Epithelial cell of proximal tubule (primary cell): ENCODE data around the gene SPRING1. TPM values are rescaled to one million over a fixed set of nuclear protein-coding genes. Genes with fewer than 3 reads are reported as not detected.

Source experiments
- DNase-seq: peaks from one replicate; pipeline ENCODE4 v3.0.0-alpha.2; 2011; ENCODE audit warnings: low read depth
- H3K4me3 ChIP-seq: 2 replicates; pipeline ENCODE4 v1.5.1; 2011; ENCODE audit warnings: low read depth, mild to moderate bottlenecking, low read length
- total RNA-seq: library from RNA; depleted of rRNA; stranded (reverse); fragments of >200 nt; gene quantifications from 2 replicates; pipeline ENCODE4 v1.2.3, GENCODE V29; 2015
- TF ChIP-seq, protein P1 (sequence below): conservative IDR thresholded peaks from 2 replicates; pipeline ENCODE4 v1.5.1; 2012; ENCODE audit warnings: low read depth, mild to moderate bottlenecking, low read length

SPRING1 gene
- total RNA-seq, 1 donor from 2014 or later = 49.9 TPM

DNA sequence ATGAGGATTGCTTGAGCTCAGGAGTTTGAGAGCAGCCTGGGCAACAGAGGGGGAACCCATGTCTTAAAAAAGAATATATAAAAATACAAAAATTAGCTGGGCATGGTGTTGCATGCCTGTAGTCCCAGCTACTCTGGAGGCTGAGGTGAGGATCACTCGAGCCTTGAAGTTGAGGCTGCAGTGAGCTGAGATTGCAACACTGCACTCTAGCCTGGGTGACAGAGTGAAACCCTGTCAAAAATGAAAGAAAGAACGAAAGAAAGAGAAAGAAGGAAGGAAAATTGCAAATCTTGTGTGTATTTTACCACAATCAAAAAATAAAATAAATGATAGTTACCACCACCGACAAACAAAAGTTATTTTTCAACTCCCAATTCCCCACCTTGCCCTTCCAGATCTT lies 45.3 kb downstream of the SPRING1 start:
- H3K4me3 ChIP-seq = no peak overlapping the region
- no peak for DNase-seq
- TF ChIP-seq, protein P1, sequence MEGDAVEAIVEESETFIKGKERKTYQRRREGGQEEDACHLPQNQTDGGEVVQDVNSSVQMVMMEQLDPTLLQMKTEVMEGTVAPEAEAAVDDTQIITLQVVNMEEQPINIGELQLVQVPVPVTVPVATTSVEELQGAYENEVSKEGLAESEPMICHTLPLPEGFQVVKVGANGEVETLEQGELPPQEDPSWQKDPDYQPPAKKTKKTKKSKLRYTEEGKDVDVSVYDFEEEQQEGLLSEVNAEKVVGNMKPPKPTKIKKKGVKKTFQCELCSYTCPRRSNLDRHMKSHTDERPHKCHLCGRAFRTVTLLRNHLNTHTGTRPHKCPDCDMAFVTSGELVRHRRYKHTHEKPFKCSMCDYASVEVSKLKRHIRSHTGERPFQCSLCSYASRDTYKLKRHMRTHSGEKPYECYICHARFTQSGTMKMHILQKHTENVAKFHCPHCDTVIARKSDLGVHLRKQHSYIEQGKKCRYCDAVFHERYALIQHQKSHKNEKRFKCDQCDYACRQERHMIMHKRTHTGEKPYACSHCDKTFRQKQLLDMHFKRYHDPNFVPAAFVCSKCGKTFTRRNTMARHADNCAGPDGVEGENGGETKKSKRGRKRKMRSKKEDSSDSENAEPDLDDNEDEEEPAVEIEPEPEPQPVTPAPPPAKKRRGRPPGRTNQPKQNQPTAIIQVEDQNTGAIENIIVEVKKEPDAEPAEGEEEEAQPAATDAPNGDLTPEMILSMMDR = no peak

DNA sequence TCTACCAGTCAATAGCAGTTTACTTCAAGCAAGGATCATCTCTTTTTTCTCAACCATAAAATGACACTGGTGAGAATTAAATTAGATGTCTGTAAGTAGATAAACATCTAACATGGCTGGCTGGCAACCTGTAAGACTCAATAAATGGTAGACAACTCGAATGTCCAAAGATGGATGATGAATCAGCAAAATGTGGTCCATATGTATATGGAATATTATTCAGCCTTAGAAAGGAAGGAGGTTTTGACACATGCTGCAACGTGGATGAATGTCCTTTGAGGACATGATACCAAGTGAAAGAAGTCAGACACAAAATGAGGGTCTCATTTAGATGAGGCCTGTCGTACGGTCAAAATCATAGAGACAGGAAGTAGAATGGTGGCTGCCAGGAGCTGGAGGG lies 46.2 kb downstream of the SPRING1 start:
- TF ChIP-seq, protein P1 = no peak
- no peak overlapping the region for H3K4me3 ChIP-seq
- no peak for DNase-seq

DNA sequence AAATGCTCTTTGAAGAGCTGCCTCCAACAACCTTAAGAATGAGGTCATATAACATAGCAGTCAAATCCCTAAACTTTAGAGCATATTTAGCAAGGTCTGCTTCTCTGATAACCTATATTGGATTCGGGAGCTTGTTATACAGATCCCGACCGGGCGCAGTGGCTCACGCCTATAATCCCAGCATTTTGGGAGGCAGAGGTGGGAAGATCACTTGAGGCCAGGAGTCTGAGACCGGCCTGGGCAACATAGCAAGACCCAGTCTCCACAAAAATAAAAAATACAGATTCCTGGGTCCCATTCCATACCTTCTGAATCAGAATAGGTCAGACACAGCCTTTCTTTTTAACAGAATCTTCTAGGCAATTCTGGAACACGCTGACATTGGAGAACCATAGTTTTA lies 46.7 kb downstream of the SPRING1 start:
- no peak for DNase-seq
- TF ChIP-seq, protein P1 = no peak
- H3K4me3 ChIP-seq = no peak overlapping the region

DNA sequence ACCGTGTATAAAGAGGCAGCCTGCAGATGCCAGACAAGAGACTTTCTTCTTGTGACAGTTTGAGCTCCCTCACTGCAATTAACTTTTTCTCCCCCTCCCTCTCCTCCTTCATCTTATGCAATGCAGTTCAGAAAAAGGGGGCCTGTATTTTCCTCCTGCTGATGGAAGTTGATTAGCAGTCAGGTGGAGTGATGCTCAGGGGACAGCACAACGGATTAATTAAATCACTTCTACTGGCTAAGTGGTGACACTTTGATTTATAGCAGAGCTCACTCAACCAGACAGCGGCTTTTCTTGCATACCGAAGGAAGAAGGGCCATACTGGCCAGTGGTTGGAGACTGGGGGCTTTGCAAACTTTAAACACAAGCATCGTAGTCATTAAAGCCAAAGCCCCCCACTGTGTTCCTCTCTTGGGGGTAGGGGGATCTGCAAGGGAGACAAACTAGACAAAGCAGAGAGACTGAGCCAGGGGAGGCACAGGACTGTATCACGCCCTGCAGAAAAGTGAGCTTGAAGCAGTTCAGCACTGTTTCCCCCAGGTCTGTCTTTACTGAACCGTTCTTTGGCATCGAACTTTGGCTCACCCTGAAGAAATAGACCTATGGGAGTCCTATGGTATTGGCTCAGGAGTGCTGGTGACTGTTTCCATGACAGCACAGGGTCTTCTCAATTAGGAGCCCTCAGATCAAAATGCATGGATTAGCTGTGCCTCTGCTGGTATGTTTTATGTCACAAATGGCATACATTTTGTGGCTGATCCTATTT lies 47.7 kb downstream of the SPRING1 start:
- TF ChIP-seq, protein P1 = no peak
- DNase-seq = no peak
- H3K4me3 ChIP-seq = no peak overlapping the region

DNA sequence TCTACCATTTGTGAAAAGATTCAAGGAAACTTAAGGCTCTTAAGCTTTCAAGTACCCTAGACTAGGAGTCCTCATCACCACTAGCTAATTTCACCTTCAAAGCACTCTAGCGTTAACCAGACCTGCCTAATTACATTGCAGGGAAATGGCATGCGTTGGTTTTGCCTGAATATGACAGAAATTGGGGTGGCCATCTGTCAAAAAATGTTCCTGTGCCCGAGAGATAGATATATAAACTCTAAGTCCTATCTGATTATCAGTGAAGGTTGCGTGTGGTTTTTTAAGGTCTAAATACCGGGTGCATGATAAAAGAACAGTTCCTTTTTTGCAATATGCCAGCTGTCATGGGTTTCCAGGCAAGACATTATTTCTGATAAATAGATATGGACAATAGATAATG lies 48.3 kb downstream of the SPRING1 start:
- TF ChIP-seq, protein P1 = no peak
- H3K4me3 ChIP-seq = no peak overlapping the region
- DNase-seq = no peak

Other genes starting within 250 kb of the SPRING1 start
- gene MAP1LC3B2, start 178.7 kb downstream of the SPRING1 start, total RNA-seq = 0.29 TPM in 1 of 2 replicates, not detected in the other
- 4.3 and 10.5 TPM in 2 replicates for gene RNFT2, start 246 bp upstream of the SPRING1 start, total RNA-seq
- not detected in 2 replicates for gene HRK, start 143.4 kb upstream of the SPRING1 start, total RNA-seq
- gene FBXW8, start 172.9 kb upstream of the SPRING1 start, total RNA-seq = 13.1 and 14.4 TPM in 2 replicates